CD4-positive, alpha-beta T cell treated with Interleukin-10 for 1 hour (primary cell): ENCODE results near the gene TCF19.
"Not testable (repeated sequence)": the region's sequence is repeated elsewhere in the genome, so short reads cannot be mapped to it uniquely, and the experiment has no call there.

Experiments used
- DNase-seq: peaks from one replicate; pipeline ENCODE4 v3.0.0-alpha.2; 2020

TCF19 gene

DNA sequence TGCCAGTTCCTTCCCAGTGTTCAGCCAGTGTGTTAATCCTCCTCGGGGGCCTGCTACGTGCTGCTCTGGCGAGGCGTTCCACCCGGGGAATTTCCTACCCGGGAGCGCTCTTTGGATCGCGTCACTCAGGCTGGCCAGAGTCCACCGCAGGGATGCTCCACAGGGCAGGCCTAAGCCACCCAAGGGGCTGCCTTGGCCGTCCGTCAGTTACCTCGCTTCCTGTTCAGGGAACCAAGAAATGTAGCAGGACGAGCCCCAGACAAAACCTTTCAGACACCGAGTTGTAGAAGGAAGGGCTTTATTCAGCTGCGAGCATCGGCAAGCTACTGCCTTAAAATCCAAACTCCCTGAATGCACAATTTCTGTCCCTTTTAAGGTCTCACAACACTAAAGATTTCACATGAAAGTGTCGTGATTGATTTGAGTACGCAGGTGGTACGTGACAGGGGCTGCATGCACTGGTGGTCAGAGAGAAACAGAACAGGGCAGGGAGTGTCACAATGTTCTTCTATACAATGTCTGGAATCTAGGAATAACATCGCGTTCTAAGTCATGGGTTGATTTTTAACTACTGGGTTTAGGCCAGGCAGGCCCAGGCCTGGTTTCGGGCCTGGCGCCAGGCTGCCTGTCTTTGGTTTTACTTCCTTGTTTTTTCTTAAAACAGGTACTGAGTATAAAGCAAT, 27.8 kb downstream of the TCF19 start:
- DNase-seq: no peak

GRCh38 chr6:31187780-31188194, 29.4 kb downstream of the TCF19 start:
- DNase-seq: no peak

GRCh38 chr6:31189223-31189622, 30.8 kb downstream of the TCF19 start:
- not testable (repeated sequence) for DNase-seq

DNA sequence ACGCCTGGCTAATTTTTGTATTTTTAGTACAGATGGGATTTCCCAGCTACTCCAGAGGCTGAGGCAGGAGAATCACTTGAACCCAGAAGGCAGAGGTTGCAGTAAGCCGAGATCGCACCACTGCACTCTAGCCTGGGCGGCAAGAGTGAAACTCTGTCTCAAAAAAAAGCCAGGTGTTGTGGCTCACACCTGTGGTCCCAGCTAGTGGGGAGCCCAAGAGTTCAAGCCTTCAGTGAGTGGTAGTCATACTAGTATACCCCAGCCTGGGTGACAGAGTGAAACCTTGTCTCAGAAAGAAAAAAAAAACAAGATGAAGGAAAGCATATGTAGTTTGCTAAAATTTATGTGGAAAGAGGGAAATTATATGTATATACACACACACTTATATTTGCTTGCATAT, 32.1 kb downstream of the TCF19 start:
- no peak for DNase-seq

DNA sequence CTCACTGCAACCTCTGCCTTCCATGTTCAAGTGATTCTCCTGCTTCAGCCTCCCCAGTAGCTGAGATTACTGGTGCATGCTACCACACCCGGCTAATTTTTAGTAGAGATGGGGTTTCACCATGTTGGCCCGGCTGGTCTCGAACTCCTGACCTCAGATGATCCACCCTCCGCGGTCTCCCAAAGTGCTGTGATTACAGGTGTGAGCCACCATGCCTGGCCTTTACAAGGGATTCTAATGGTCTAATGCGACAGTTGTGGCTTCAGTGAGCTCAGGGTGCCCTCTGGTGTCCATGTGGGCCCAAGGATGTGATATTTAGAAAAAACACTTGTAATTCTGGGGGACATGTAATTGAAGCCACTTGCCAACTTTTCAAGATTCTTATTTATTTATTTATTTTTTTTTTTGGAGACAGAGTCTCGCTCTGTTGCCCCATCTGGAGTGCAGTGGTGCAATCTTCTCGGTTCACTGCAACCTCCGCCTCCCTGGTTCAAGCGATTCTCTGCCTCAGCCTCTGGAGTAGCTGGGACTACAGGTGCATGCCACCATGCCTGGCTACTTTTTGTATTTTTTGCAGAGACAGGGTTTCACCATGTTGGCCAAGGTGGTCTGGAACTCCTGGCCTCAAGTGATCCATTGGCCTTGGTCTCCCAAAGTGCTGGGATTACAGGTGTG, 34.2 kb downstream of the TCF19 start:
- DNase-seq: peak; percentile 76

DNA sequence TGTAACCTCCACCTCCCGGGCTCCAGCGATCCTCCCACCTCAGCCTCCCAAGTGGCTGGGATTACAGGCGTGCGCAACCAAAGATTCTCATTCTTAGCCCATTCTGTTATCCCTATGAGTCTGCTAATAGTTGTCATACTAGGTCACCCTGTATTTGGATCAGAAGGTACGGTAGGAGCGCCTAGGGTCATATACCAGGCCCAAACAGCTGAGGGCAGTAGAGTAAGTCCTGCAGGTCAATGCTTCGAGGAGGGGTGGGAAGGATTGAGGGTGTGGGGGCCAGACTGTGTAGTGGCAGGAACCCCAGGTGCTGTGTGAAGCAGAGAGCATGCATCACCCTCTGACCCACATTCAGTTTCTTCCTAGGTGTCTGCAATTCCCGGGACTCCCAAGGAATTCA, 34.8 kb downstream of the TCF19 start:
- DNase-seq: no peak

GRCh38 chr6:31194061-31194834, 35.9 kb downstream of the TCF19 start:
- DNase-seq: no peak

GRCh38 chr6:31195308-31195979, 37.1 kb downstream of the TCF19 start:
- not testable (repeated sequence) for DNase-seq

DNA sequence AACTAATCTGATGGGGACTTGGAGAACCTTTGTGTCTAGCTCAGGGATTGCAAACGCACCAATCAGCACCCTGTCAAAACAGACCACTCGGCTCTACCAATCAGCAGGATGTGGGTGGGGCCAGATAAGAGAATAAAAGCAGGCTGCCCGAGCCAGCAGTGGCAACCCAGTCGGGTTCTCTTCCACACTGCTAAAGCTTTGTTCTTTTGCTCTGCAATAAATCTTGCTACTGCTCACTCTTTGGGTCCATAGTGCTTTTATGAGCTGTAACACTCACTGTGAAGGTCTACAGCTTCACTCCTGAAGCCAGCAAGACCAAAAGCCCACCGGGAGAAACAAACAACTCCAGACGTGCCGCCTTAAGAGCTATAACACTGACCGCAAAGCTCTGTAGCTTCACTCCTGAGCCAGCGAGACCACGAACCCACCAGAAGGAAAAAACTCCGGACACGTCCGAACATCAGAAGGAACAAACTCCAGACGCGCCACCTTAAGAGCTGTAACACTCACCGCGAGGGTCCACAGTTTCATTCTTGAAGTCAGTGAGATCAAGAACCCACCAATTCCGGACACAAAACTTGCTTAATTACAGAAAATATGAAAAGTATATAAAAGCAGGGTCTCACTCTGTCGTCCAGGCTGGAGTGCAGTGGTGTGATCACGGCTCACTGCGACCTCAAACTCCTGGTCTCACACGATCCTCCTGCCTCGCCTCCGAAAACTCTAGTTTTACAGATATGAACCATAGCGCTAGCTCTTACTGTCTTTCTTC, 38.0 kb downstream of the TCF19 start:
- peak; percentile 45 for DNase-seq

GRCh38 chr6:31197559-31198305, 39.3 kb downstream of the TCF19 start:
- peak; percentile 97 for DNase-seq

DNA sequence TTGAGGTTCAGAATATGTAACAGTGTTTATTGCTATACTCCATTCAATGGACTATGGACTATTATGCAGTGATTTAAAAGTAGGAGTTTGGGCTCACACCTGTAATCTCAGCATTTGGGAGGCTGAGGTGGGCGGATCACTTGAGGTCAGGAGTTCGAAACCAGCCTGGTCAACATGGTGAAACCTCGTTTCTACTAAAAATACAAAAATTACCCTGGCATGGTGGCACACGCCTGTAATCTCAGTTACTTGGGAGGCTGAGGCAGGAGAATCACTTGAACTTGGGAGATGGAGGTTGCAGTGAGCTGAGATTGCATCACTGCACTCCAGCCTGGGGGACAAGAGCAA, 40.7 kb downstream of the TCF19 start:
- not testable (repeated sequence) for DNase-seq

GRCh38 chr6:31202259-31203166, 44.1 kb downstream of the TCF19 start:
- DNase-seq: no peak

GRCh38 chr6:31203345-31203979, 45.1 kb downstream of the TCF19 start:
- peak; percentile 67 for DNase-seq

DNA sequence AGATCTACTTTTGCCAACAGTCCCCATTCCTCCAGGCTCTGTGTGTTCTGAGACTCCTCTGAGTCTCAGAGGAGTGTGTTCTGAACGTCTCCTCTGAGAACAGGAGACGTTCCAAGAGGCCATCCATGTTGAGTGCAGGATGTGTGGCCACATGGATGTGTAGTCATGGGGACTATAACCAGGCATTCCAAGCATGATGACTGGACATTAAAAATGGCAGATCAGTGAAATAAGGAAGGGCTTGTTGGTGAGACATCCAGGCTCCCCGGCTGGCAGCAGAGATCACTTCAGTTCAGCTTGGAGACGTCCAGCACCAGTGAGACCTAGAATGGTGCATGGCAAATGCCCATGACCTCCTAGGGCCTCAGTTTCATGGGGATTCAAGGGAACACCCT, 46.4 kb downstream of the TCF19 start:
- DNase-seq: no peak

GRCh38 chr6:31205638-31206037, 47.2 kb downstream of the TCF19 start:
- no peak for DNase-seq

- no peak for DNase-seq
Measured at GRCh38 chr6:31208506-31208905, 50.1 kb downstream of the TCF19 start.

DNA sequence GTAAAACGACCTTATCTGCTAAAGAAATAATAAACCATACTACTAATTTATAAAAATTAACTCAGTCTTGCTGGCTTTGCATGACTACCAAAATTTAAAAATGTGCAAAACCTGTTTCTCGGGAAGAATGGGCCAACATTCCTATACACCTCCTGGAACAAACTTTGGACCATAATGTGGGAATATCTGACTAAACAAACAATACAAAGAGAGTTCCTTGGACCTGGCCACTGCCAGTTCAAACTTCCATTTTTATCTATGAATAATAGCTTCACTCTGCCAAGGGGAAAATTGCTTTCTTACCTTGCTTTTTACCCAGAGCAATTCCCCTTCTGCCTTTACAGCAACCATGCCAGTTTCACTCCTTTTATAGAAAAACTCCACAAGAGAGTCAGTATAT, 50.7 kb downstream of the TCF19 start:
- no peak for DNase-seq

DNA sequence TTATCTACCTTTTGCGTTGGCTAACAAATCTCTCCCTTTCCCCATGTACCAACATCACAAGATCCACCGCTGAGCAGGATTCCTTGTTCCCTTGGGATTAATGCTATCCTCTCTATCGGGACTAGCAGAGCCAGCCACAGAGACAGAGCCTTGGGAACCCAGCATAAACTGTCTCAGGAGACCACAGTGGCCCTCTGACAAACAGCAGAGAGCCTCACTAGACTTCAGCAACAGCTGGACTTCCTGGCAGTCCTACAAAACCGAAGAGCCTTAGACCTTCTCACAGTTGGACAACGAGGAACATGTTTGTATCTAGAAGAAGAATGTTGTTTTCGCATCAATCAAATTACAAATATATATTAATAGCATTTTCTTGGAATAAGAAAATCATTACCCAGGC, 51.7 kb downstream of the TCF19 start:
- DNase-seq: no peak

GRCh38 chr6:31210741-31211532, 52.5 kb downstream of the TCF19 start:
- DNase-seq: no peak
